Measurements from ENCODE around the gene ACKR4. TPM values are rescaled to one million over a fixed set of nuclear protein-coding genes. Genes with fewer than 3 reads are reported as not detected.

ACKR4 gene
- total RNA-seq, 2 experiments from 2014 or later, result not detected

DNA sequence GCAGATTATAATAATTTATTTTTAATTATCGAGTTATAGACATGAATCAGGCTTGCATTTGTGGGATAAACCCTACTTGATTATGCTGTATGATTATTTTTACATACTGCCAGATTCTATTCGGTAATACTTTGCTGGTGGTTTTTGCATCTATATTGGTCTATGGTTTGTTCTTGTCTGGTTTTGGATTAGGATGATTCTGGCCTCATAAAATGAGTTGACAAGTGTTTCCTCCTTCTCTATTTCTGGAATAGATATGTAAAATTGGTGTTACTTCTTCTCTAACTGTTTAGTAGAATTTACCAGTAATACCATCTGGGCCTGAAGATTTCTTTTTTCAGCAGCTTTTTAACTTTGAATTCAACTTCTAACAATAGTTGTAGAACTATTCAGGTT is 33.0 kb upstream of the ACKR4 start:
- no peak overlapping the region for H3K27ac Mint-ChIP-seq
- no peak overlapping the region for H3K4me3 Mint-ChIP-seq
- CTCF ChIA-PET, result no interaction called here

DNA sequence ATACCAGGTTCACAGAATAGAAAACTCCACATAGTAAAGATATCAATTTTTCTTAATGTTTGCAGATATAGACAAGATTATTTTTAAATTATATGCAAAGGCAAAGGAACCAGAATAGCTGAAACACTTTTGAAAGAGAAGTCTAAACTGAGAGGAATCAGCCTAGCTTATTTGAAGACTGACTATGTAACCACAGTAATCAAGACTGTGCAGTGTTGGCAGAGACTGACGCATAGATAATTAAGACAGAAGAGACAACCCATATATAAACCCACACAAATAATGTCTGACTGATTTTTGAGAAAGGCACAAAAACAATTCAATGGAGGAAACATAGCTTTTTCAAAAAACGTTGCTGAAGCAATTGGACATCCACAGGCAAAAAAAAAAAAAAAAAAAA is 28.6 kb upstream of the ACKR4 start:
- Mint-ChIP-seq H3K9me3 (peaks cover 1% of the 10 kb centered on the region), H3K36me3 (ENCODE audit: low read depth) (peaks cover 36% of the 10 kb centered on the region), H3K27ac (no peak overlapping the region), H3K27me3 (ENCODE audit: low read depth) (no peaks in the 10 kb centered on the region), H3K4me1 (ENCODE audit: low read depth) (peaks cover 9% of the 10 kb centered on the region), H3K4me3 (no peak overlapping the region)
- no peak for DNase-seq
- CTCF ChIA-PET, result interaction anchor here (0.7 kb wide), 1 partner anchor 248 kb away, joined by 4 read pairs; no protein-coding TSS in a partner anchor
- intact Hi-C loops (cut with micrococcal nuclease), result no loop called here

More for the DNA sequence above, 33.0 kb upstream of the ACKR4 start:
- Mint-ChIP-seq H3K4me1 (ENCODE audit: low read depth) (peaks cover 2% of the 10 kb centered on the region), H3K27me3 (ENCODE audit: low read depth) (no peaks in the 10 kb centered on the region), H3K36me3 (ENCODE audit: low read depth) (peaks cover 16% of the 10 kb centered on the region), H3K9me3 (peaks cover 3% of the 10 kb centered on the region)
- intact Hi-C loops (cut with micrococcal nuclease), result no loop called here
- DNase-seq, result no peak

DNA sequence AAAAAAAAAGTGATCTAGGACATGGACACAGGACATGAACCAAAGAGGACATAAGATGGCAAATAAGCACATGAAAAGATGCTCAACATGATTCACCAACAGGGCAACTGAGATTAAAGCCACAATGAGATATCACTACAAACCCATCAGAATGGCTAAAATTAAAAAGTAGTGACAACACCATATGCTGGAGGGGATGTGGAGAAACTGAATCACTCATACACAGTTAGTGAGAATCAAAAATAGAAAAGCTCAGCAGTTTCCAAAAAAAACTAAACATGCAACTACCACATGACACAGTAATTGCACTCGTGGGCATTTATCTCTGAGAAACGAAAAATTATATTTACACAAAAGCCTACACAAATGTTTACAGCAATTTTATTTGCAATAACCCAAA is 27.9 kb upstream of the ACKR4 start:
- no peak overlapping the region for H3K4me3 Mint-ChIP-seq
- DNase-seq, result no peak
- H3K4me1 Mint-ChIP-seq (ENCODE audit: low read depth), result peaks cover 9% of the 10 kb centered on the region
- H3K9me3 Mint-ChIP-seq, result no peaks in the 10 kb centered on the region
- H3K27me3 Mint-ChIP-seq (ENCODE audit: low read depth), result no peaks in the 10 kb centered on the region
- peaks cover 38% of the 10 kb centered on the region for H3K36me3 Mint-ChIP-seq (ENCODE audit: low read depth)
- CTCF ChIA-PET, result no interaction called here
- intact Hi-C loops (cut with micrococcal nuclease), result no loop called here
- H3K27ac Mint-ChIP-seq, result no peak overlapping the region

DNA sequence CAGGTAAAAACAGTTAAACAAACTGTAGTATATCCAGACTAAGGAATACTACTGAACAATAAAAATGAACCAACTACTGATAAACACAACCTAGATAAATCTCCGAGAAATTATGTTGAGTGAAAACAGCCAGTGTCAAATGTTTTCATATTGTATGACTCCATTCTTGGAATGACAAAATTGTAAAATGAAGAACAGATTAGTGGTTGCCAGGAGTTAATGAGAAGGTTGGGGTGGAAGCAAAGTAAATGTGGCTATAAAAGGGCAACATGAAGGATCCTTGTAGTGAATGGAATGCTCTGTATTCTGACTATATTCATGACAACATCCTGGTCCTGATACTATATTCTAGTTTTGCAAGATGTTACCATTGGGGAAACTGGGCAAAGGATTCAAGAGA is 27.5 kb upstream of the ACKR4 start:
- H3K9me3 Mint-ChIP-seq, result no peaks in the 10 kb centered on the region
- intact Hi-C loops (cut with micrococcal nuclease), result no loop called here
- no peak overlapping the region for H3K27ac Mint-ChIP-seq
- no peaks in the 10 kb centered on the region for H3K27me3 Mint-ChIP-seq (ENCODE audit: low read depth)
- no peak for DNase-seq
- peaks cover 37% of the 10 kb centered on the region for H3K36me3 Mint-ChIP-seq (ENCODE audit: low read depth)
- peaks cover 9% of the 10 kb centered on the region for H3K4me1 Mint-ChIP-seq (ENCODE audit: low read depth)
- CTCF ChIA-PET, result no interaction called here
- no peak overlapping the region for H3K4me3 Mint-ChIP-seq

GRCh38 chr3:132570016-132570415 is 27.1 kb upstream of the ACKR4 start:
- CTCF ChIA-PET, result no interaction called here
- Mint-ChIP-seq H3K4me1 (ENCODE audit: low read depth) (peaks cover 9% of the 10 kb centered on the region), H3K36me3 (ENCODE audit: low read depth) (peaks cover 34% of the 10 kb centered on the region), H3K27me3 (ENCODE audit: low read depth) (no peaks in the 10 kb centered on the region), H3K4me3 (no peak overlapping the region), H3K27ac (no peak overlapping the region), H3K9me3 (no peaks in the 10 kb centered on the region)
- no peak for DNase-seq
- intact Hi-C loops (cut with micrococcal nuclease), result no loop called here

- CTCF ChIA-PET, result no interaction called here
- H3K4me3 Mint-ChIP-seq, result no peak overlapping the region
- no peak for DNase-seq
- H3K4me1 Mint-ChIP-seq (ENCODE audit: low read depth), result peaks cover 9% of the 10 kb centered on the region
- no peaks in the 10 kb centered on the region for H3K27me3 Mint-ChIP-seq (ENCODE audit: low read depth)
- H3K27ac Mint-ChIP-seq, result no peak overlapping the region
- H3K36me3 Mint-ChIP-seq (ENCODE audit: low read depth), result peaks cover 44% of the 10 kb centered on the region
- intact Hi-C loops (cut with micrococcal nuclease), result no loop called here
- no peaks in the 10 kb centered on the region for H3K9me3 Mint-ChIP-seq
Observed at GRCh38 chr3:132573797-132574211, 23.3 kb upstream of the ACKR4 start.

DNA sequence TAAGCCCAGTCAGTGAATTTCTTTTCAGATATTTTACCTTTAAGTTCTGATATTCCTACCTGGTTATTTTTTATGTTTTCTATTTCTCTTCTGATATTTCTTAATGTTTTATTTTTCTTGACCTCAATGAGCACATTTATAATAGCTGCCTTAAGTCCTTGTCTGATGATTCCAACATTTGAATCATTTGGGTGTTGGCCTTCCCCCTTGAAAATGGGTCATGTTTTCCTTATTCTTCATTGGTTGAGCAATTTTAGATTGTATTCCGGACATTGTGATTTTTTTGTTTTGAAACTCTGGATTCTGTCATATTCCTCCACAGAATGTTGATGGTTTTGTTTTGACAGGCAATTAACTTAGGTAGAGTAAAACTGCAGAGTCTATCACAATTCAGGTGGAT is 9.7 kb upstream of the ACKR4 start:
- peaks cover 3% of the 10 kb centered on the region for H3K9me3 Mint-ChIP-seq
- CTCF ChIA-PET, result no interaction called here
- H3K36me3 Mint-ChIP-seq (ENCODE audit: low read depth), result peaks cover 19% of the 10 kb centered on the region
- no peak overlapping the region for H3K27ac Mint-ChIP-seq
- no peaks in the 10 kb centered on the region for H3K4me1 Mint-ChIP-seq (ENCODE audit: low read depth)
- H3K27me3 Mint-ChIP-seq (ENCODE audit: low read depth), result no peaks in the 10 kb centered on the region
- H3K4me3 Mint-ChIP-seq, result no peak overlapping the region
- intact Hi-C loops (cut with micrococcal nuclease), result no loop called here
- no peak for DNase-seq

DNA sequence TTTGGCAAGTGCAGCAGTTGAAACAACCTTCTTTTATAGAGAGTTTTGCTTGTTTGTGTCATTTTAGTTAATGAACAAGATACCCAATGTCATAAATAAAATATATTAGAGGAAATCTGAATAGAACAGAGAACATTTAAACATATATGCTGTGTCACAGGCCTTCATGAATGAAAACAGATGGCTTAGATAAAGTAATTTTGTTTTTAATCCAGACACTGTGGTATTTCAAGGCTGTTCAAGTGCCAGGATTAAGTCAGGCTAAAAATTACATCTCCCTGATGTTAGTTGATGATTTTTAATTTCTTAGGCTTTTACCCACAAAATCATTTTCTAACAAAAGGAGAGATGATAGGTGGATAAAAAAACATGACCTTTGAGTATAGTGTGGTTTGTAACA is 4.9 kb upstream of the ACKR4 start:
- intact Hi-C loops (cut with micrococcal nuclease), result no loop called here
- CTCF ChIA-PET, result no interaction called here
- no peak for DNase-seq
- Mint-ChIP-seq H3K4me3 (no peak overlapping the region), H3K27me3 (ENCODE audit: low read depth) (no peaks in the 10 kb centered on the region), H3K36me3 (ENCODE audit: low read depth) (peaks cover 33% of the 10 kb centered on the region), H3K4me1 (ENCODE audit: low read depth) (peaks cover 3% of the 10 kb centered on the region), H3K9me3 (peaks cover under 1% of the 10 kb centered on the region), H3K27ac (no peak overlapping the region)

GRCh38 chr3:132593241-132593946 is 3.7 kb upstream of the ACKR4 start:
- DNase-seq, result no peak
- intact Hi-C loops (cut with micrococcal nuclease), result no loop called here
- CTCF ChIA-PET, result interaction anchor here (0.6 kb wide), 1 partner anchor 286 kb away, joined by 3 read pairs; no protein-coding TSS in a partner anchor
- Mint-ChIP-seq H3K27me3 (ENCODE audit: low read depth) (no peaks in the 10 kb centered on the region), H3K4me1 (ENCODE audit: low read depth) (peaks cover 3% of the 10 kb centered on the region), H3K36me3 (ENCODE audit: low read depth) (peaks cover 31% of the 10 kb centered on the region), H3K9me3 (no peaks in the 10 kb centered on the region), H3K27ac (no peak overlapping the region), H3K4me3 (no peak overlapping the region)

DNA sequence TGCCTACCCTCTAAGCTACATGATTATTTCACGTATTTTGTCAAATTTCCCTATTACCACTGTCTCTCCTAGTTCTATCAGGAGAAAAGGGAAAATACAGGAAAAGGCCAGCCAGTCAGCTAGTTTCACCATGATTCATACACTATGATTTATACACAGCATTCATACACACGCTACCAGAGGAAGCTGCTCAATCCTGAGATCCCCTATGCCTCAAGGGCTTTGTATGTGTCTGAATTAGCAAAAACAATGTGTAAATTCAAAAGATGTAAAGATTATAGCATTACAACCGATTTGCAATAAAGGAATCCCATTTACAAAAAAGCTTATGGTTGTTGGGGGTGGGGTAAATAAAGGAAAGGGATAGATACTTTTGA is 3.1 kb upstream of the ACKR4 start:
- Mint-ChIP-seq H3K27me3 (ENCODE audit: low read depth) (no peaks in the 10 kb centered on the region), H3K27ac (no peak overlapping the region), H3K9me3 (no peaks in the 10 kb centered on the region), H3K36me3 (ENCODE audit: low read depth) (peaks cover 36% of the 10 kb centered on the region), H3K4me1 (ENCODE audit: low read depth) (peaks cover 3% of the 10 kb centered on the region), H3K4me3 (no peak overlapping the region)
- CTCF ChIA-PET, result no interaction called here
- intact Hi-C loops (cut with micrococcal nuclease), result no loop called here
- DNase-seq, result no peak

DNA sequence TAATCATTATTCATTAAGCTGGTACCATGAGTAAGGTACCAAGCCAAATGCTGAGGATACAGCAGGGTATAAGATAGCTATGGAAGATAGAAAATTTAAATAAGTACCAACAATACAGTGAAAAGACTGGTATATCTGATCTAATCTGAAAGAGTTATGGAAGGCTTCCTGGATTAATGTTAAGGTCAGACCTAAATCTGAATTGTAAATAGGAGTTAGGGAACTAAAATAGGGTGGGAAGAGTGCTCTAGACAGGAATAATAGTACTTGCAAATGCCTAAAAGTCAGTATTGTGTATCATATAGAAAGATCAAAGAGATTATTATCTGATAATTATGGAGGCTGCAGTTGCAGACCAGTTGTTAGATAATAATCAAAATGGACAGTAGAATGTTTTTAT is 2.6 kb upstream of the ACKR4 start:
- no peak overlapping the region for H3K4me3 Mint-ChIP-seq
- no peaks in the 10 kb centered on the region for H3K9me3 Mint-ChIP-seq
- peaks cover 3% of the 10 kb centered on the region for H3K4me1 Mint-ChIP-seq (ENCODE audit: low read depth)
- H3K27me3 Mint-ChIP-seq (ENCODE audit: low read depth), result no peaks in the 10 kb centered on the region
- H3K27ac Mint-ChIP-seq, result no peak overlapping the region
- intact Hi-C loops (cut with micrococcal nuclease), result no loop called here
- CTCF ChIA-PET, result no interaction called here
- H3K36me3 Mint-ChIP-seq (ENCODE audit: low read depth), result peaks cover 36% of the 10 kb centered on the region
- no peak for DNase-seq

DNA sequence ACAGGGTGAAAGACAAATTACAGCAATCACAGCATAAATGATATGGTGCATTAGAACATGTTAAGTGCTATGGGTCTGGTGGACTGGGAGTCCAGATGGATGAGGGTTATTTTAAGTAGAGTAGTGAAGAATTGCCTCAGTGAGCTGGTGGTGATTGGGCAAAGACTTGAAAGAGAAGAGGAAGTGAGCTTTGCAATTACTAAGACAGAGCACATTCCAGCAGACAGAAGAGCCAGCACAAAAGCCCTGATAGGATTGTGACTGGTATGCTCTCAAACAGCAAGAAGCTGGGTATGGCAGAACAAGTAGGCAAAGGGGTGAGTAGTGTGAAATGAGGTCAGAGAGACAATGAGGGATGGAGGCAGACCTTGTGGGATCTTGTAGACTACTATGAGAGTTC is 2.1 kb upstream of the ACKR4 start:
- Mint-ChIP-seq H3K27ac (no peak overlapping the region), H3K27me3 (ENCODE audit: low read depth) (no peaks in the 10 kb centered on the region), H3K9me3 (no peaks in the 10 kb centered on the region), H3K4me1 (ENCODE audit: low read depth) (peaks cover 3% of the 10 kb centered on the region), H3K36me3 (ENCODE audit: low read depth) (peaks cover 36% of the 10 kb centered on the region), H3K4me3 (no peak overlapping the region)
- DNase-seq, result no peak
- intact Hi-C loops (cut with micrococcal nuclease), result no loop called here
- CTCF ChIA-PET, result no interaction called here

DNA sequence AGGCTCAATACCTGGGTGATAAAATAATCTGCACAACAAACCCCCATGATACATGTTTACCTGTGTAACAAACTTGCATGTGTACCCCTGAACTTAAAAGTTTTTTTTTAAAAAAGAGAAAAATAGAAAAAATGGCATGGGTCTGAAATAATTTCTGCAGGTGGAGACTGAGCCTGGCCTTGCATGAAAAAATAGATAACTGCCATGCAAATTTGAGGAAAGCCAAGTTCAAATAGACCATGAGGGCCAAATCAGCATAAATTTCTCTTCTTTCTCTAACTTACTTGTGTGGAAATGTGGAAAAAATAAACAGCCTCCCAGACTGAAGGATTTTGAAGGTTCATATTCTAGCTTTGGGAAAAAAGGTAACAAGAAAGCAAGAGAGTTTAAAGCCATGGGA is 744 bp upstream of the ACKR4 start:
- CTCF ChIA-PET, result interaction anchor here (0.7 kb wide), 1 partner anchor 10 kb away, joined by 3 read pairs; no protein-coding TSS in a partner anchor

More for the DNA sequence above, 744 bp upstream of the ACKR4 start:
- Mint-ChIP-seq H3K9me3 (no peaks in the 10 kb centered on the region), H3K36me3 (ENCODE audit: low read depth) (peaks cover 27% of the 10 kb centered on the region), H3K27ac (no peak overlapping the region), H3K4me3 (no peak overlapping the region), H3K4me1 (ENCODE audit: low read depth) (peaks cover 3% of the 10 kb centered on the region), H3K27me3 (ENCODE audit: low read depth) (no peaks in the 10 kb centered on the region)
- intact Hi-C loops (cut with micrococcal nuclease), result no loop called here
- no peak for DNase-seq
